Neutrophil (primary cell): ENCODE data around the gene PHF5A.

ENCODE experiments used
- H3K27ac ChIP-seq: fragments of 200-600 bp; sonication (generic); 2 replicates; pipeline ENCODE4 v1.5.1; 2016; ENCODE audit warnings: mild to moderate bottlenecking, moderate library complexity
- H3K27me3 ChIP-seq: fragments of 200-600 bp; sonication (generic); 2 replicates; pipeline ENCODE4 v1.6.0; 2016; ENCODE audit warnings: mild to moderate bottlenecking
- H3K36me3 ChIP-seq: fragments of 200-600 bp; sonication (generic); 2 replicates; pipeline ENCODE4 v1.5.1; 2017
- H3K4me1 ChIP-seq, 2 experiments: fragments of 200-600 bp in 1 of 2; sonication (generic) in 1 of 2; 1 replicate in 1 of 2; 2 replicates in 1 of 2; pipeline versions ENCODE4 v1.5.1 to v1.6.1; 2013 to 2016; ENCODE audit warnings: low read depth in 1 of 2, low read length in 1 of 2, mild to moderate bottlenecking in 1 of 2, moderate library complexity in 1 of 2; ENCODE audit not compliant: control insufficient read depth in 1 of 2, insufficient read depth in 1 of 2
- H3K4me3 ChIP-seq, 2 experiments: fragments of 200-600 bp in 1 of 2; sonication (generic) in 1 of 2; 1 replicate in 1 of 2; 2 replicates in 1 of 2; pipeline ENCODE4 v1.5.1; 2013 to 2016; ENCODE audit warnings: low read depth in 1 of 2, low read length in 1 of 2, mild to moderate bottlenecking in 1 of 2, moderate library complexity in 1 of 2
- H3K9me3 ChIP-seq: fragments of 200-600 bp; sonication (generic); 2 replicates; pipeline ENCODE4 v1.5.1; 2016
- CTCF ChIP-seq: fragments of 200-600 bp; sonication (generic); IDR thresholded peaks from 2 replicates; pipeline ENCODE4 v1.5.1; 2016; ENCODE audit warnings: antibody characterized with exemption

The PHF5A gene

GRCh38 chr22:41498303-41498835 is 29.9 kb upstream of the PHF5A start:
- Histone ChIP-seq H3K27me3 (no peaks in the 10 kb centered on the region), H3K36me3 (peaks cover 35% of the 10 kb centered on the region), H3K9me3 (no peaks in the 10 kb centered on the region), H3K27ac (no peak overlapping the region), H3K4me3 (no peak overlapping the region), H3K4me1 (no peaks in the 10 kb centered on the region)
- TF ChIP-seq CTCF, result no peak

GRCh38 chr22:41491374-41492100 is 23.0 kb upstream of the PHF5A start:
- no peaks in the 10 kb centered on the region for H3K36me3 ChIP-seq
- peaks cover 19 to 24% of the 10 kb centered on the region in 2 experiments for H3K4me1 ChIP-seq
- no peak overlapping the region for H3K27ac ChIP-seq
- H3K27me3 ChIP-seq, result no peaks in the 10 kb centered on the region
- H3K4me3 ChIP-seq, result no peak overlapping the region
- no peak for TF ChIP-seq CTCF
- H3K9me3 ChIP-seq, result no peaks in the 10 kb centered on the region

- Histone ChIP-seq H3K36me3 (no peaks in the 10 kb centered on the region), H3K27ac (no peak overlapping the region), H3K9me3 (no peaks in the 10 kb centered on the region), H3K4me3 (no peak overlapping the region), H3K27me3 (no peaks in the 10 kb centered on the region), H3K4me1 (peaks cover 23 to 27% of the 10 kb centered on the region in 2 experiments)
- no peak for TF ChIP-seq CTCF
These were observed 20.3 kb upstream of the PHF5A start for GRCh38 chr22:41488596-41489385.

- Histone ChIP-seq H3K4me1 (peaks cover 23 to 27% of the 10 kb centered on the region in 2 experiments), H3K4me3 (no peak overlapping the region), H3K27me3 (no peaks in the 10 kb centered on the region), H3K9me3 (no peaks in the 10 kb centered on the region), H3K27ac (no peak overlapping the region), H3K36me3 (no peaks in the 10 kb centered on the region)
- TF ChIP-seq CTCF, result no peak
These were observed 19.6 kb upstream of the PHF5A start for GRCh38 chr22:41488076-41488475.

GRCh38 chr22:41487037-41487935 is 18.8 kb upstream of the PHF5A start:
- H3K4me1 ChIP-seq, result peaks cover 23 to 27% of the 10 kb centered on the region in 2 experiments
- H3K4me3 ChIP-seq, result no peak overlapping the region
- TF ChIP-seq CTCF, result no peak

More at GRCh38 chr22:41487037-41487935, 18.8 kb upstream of the PHF5A start:
- no peak overlapping the region for H3K27ac ChIP-seq
- H3K36me3 ChIP-seq, result no peaks in the 10 kb centered on the region
- no peaks in the 10 kb centered on the region for H3K9me3 ChIP-seq
- H3K27me3 ChIP-seq, result no peaks in the 10 kb centered on the region
